Neural crest cell (in vitro differentiated cells): ENCODE results near the gene RNF123. TPM values are rescaled to one million over a fixed set of nuclear protein-coding genes. Genes with fewer than 3 reads are reported as not detected.
A peak's percentile ranks its signal among the peaks of the same experiment; 100 is the strongest.

Experiments used
- DNase-seq: peaks from one replicate; pipeline ENCODE4 v3.0.0; 2021; ENCODE audit warnings: low read depth, mixed read lengths, low spot score
- H3K27ac Mint-ChIP-seq: one replicate; pipeline ENCODE4 v1.8.0; 2021; ENCODE audit warnings: mild to moderate bottlenecking, mixed read lengths; ENCODE audit not compliant: unreplicated experiment
- H3K27me3 Mint-ChIP-seq: 2 replicates; pipeline ENCODE4 v1.8.0; 2021; ENCODE audit warnings: low read depth, mild to moderate bottlenecking, mixed read lengths
- H3K36me3 Mint-ChIP-seq: 2 replicates; pipeline ENCODE4 v1.8.0; 2021; ENCODE audit warnings: low read depth, mild to moderate bottlenecking, mixed read lengths
- H3K4me1 Mint-ChIP-seq: 2 replicates; pipeline ENCODE4 v1.8.0; 2021; ENCODE audit warnings: mixed read lengths
- H3K4me3 Mint-ChIP-seq: one replicate; pipeline ENCODE4 v1.8.0; 2021; ENCODE audit warnings: mild to moderate bottlenecking, mixed read lengths
- H3K9me3 Mint-ChIP-seq: 2 replicates; pipeline ENCODE4 v1.8.0; 2021; ENCODE audit warnings: mixed read lengths
- CTCF ChIP-seq: fragments of 200-600 bp; sonication (generic); conservative IDR thresholded peaks from 2 replicates; pipeline ENCODE4 v1.5.0; 2021; ENCODE audit warnings: antibody characterized with exemption, mild to moderate bottlenecking
- total RNA-seq: library from RNA; stranded (reverse); gene quantifications from 2 replicates; pipeline ENCODE4 v1.2.1, GENCODE V29; 2021

RNF123 gene
- total RNA-seq, 1 donor from 2014 or later: 42.4 TPM

DNA sequence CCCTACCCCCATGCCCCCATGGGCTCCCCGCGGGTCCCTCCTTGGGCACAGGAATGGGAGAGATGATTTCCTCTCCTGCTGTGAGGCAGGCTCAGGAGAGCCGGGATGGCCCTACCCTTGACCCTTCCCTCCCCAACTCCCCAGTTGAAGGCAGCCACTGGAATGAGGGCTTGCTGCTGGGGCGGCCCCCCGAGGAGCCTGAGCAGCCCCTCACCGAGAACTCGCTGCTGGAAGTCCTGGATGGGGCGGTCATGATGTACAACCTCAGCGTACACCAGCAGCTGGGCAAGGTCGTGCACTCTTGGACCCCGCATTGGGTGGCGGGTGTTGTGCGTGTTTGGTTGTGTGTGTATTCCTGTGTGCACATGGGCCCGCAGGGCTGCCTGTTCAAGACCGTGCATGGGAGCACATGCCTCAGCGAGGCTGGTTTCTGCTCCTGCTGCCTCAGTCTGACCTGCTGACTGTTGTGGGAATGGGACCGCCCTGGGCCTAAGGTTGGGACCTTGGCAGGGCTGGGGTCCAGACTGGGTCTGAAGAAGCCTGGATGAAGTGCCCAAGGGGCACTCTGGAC, 16.1 kb downstream of the RNF123 start:
- H3K9me3 Mint-ChIP-seq: no peaks in the 10 kb centered on the region
- TF ChIP-seq CTCF: no peak
- no peaks in the 10 kb centered on the region for H3K4me1 Mint-ChIP-seq
- H3K27ac Mint-ChIP-seq: no peak overlapping the region
- H3K4me3 Mint-ChIP-seq: no peak overlapping the region
- no peaks in the 10 kb centered on the region for H3K27me3 Mint-ChIP-seq
- H3K36me3 Mint-ChIP-seq: no peaks in the 10 kb centered on the region
- no peak for DNase-seq

- Mint-ChIP-seq H3K27me3 (peaks cover 2% of the 10 kb centered on the region), H3K9me3 (no peaks in the 10 kb centered on the region), H3K36me3 (no peaks in the 10 kb centered on the region), H3K4me3 (no peak overlapping the region), H3K4me1 (no peaks in the 10 kb centered on the region), H3K27ac (peak overlapping the region; percentile 62)
- TF ChIP-seq CTCF: no peak
- no peak for DNase-seq
Measured at GRCh38 chr3:49706456-49707112, 17.2 kb downstream of the RNF123 start.

DNA sequence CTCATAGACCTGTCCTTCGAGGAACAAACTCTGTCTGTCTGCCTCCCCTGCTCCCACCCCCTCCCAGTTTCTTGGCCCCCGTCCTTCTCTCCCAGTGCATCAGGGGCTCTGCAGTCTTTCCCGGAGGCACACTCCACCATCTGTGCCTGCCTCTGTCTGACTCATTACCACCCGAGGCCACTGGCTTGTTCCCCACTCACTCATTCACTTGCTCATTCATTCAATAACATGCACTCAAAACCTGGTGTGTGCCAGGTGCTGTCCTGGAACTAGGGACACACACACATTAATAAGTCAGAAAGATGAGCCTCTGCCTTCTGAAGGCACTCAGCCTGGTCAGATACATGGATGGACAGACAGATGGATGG, 17.7 kb downstream of the RNF123 start:
- DNase-seq: no peak
- H3K27ac Mint-ChIP-seq: no peak overlapping the region
- no peak overlapping the region for H3K4me3 Mint-ChIP-seq
- no peaks in the 10 kb centered on the region for H3K36me3 Mint-ChIP-seq
- no peaks in the 10 kb centered on the region for H3K4me1 Mint-ChIP-seq
- TF ChIP-seq CTCF: no peak
- no peaks in the 10 kb centered on the region for H3K9me3 Mint-ChIP-seq
- H3K27me3 Mint-ChIP-seq: peaks cover 2% of the 10 kb centered on the region

GRCh38 chr3:49709852-49710251, 20.5 kb downstream of the RNF123 start:
- Mint-ChIP-seq H3K4me3 (no peak overlapping the region), H3K27me3 (peaks cover 2% of the 10 kb centered on the region), H3K27ac (no peak overlapping the region), H3K36me3 (no peaks in the 10 kb centered on the region), H3K9me3 (no peaks in the 10 kb centered on the region), H3K4me1 (no peaks in the 10 kb centered on the region)
- DNase-seq: no peak
- TF ChIP-seq CTCF: no peak

GRCh38 chr3:49711489-49711888, 22.1 kb downstream of the RNF123 start:
- no peaks in the 10 kb centered on the region for H3K36me3 Mint-ChIP-seq
- no peak for TF ChIP-seq CTCF
- peak overlapping the region; percentile 48 for H3K27ac Mint-ChIP-seq
- no peak overlapping the region for H3K4me3 Mint-ChIP-seq
- no peaks in the 10 kb centered on the region for H3K9me3 Mint-ChIP-seq
- peaks cover 2% of the 10 kb centered on the region for H3K27me3 Mint-ChIP-seq
- no peaks in the 10 kb centered on the region for H3K4me1 Mint-ChIP-seq
- no peak for DNase-seq
